ENCODE measurements around the gene ITGB8.
A peak's percentile ranks its signal among the peaks of the same experiment; 100 is the strongest.

ITGB8 gene

GRCh38 chr7:20417675-20418382 lies 87.1 kb downstream of the ITGB8 start:
- no peak for DNase-seq
- TF ChIP-seq GATA1 (IDR thresholded peaks at IDR 0.05; ENCODE audit: low read depth, low read length) (no peak), POLR2A (IDR thresholded peaks at IDR 0.05; ENCODE audit: low read length) (no peak)

- no peak for TF ChIP-seq POLR2A (IDR thresholded peaks at IDR 0.05; ENCODE audit: low read length)
- no peak for TF ChIP-seq GATA1 (IDR thresholded peaks at IDR 0.05; ENCODE audit: low read depth, low read length)
- DNase-seq: no peak
Measured at GRCh38 chr7:20424500-20424899, 93.8 kb downstream of the ITGB8 start.

GRCh38 chr7:20430664-20431063 lies 100.0 kb downstream of the ITGB8 start:
- no peak for TF ChIP-seq GATA1 (IDR thresholded peaks at IDR 0.05; ENCODE audit: low read depth, low read length)
- no peak for DNase-seq

- no peak for TF ChIP-seq POLR2A (IDR thresholded peaks at IDR 0.05; ENCODE audit: low read length)
- TF ChIP-seq GATA1 (IDR thresholded peaks at IDR 0.05; ENCODE audit: low read depth, low read length): no peak
- DNase-seq: no peak
Measured at GRCh38 chr7:20431146-20431545, 100.4 kb downstream of the ITGB8 start.

GRCh38 chr7:20432071-20432470 lies 101.4 kb downstream of the ITGB8 start:
- TF ChIP-seq POLR2A (IDR thresholded peaks at IDR 0.05; ENCODE audit: low read length) (no peak), GATA1 (IDR thresholded peaks at IDR 0.05; ENCODE audit: low read depth, low read length) (no peak)

GRCh38 chr7:20435305-20435704 lies 104.6 kb downstream of the ITGB8 start:
- TF ChIP-seq POLR2A (IDR thresholded peaks at IDR 0.05; ENCODE audit: low read length) (no peak), GATA1 (IDR thresholded peaks at IDR 0.05; ENCODE audit: low read depth, low read length) (no peak)
- no peak for DNase-seq

More at GRCh38 chr7:20432071-20432470, 101.4 kb downstream of the ITGB8 start:
- DNase-seq: peak in 1 of 2 experiments; percentile 7

GRCh38 chr7:20438248-20438647 lies 107.5 kb downstream of the ITGB8 start:
- no peak for TF ChIP-seq GATA1 (IDR thresholded peaks at IDR 0.05; ENCODE audit: low read depth, low read length)
- no peak for TF ChIP-seq POLR2A (IDR thresholded peaks at IDR 0.05; ENCODE audit: low read length)
- no peak for DNase-seq

GRCh38 chr7:20438694-20439376 lies 108.1 kb downstream of the ITGB8 start:
- TF ChIP-seq POLR2A (IDR thresholded peaks at IDR 0.05; ENCODE audit: low read length) (no peak), GATA1 (IDR thresholded peaks at IDR 0.05; ENCODE audit: low read depth, low read length) (no peak)
- DNase-seq: no peak

GRCh38 chr7:20439416-20440185 lies 108.9 kb downstream of the ITGB8 start:
- TF ChIP-seq GATA1 (IDR thresholded peaks at IDR 0.05; ENCODE audit: low read depth, low read length) (no peak), POLR2A (IDR thresholded peaks at IDR 0.05; ENCODE audit: low read length) (no peak)
- no peak for DNase-seq

- TF ChIP-seq POLR2A (IDR thresholded peaks at IDR 0.05; ENCODE audit: low read length) (no peak), GATA1 (IDR thresholded peaks at IDR 0.05; ENCODE audit: low read depth, low read length) (no peak)
- peak; percentile 58 to 76 for DNase-seq
Measured at GRCh38 chr7:20440472-20441105, 109.9 kb downstream of the ITGB8 start.

- TF ChIP-seq GATA1 (IDR thresholded peaks at IDR 0.05; ENCODE audit: low read depth, low read length): no peak
- no peak for TF ChIP-seq POLR2A (IDR thresholded peaks at IDR 0.05; ENCODE audit: low read length)
Measured at GRCh38 chr7:20441346-20441745, 110.6 kb downstream of the ITGB8 start.

GRCh38 chr7:20441991-20442441 lies 111.3 kb downstream of the ITGB8 start:
- no peak for TF ChIP-seq GATA1 (IDR thresholded peaks at IDR 0.05; ENCODE audit: low read depth, low read length)
- TF ChIP-seq POLR2A (IDR thresholded peaks at IDR 0.05; ENCODE audit: low read length): no peak
- DNase-seq: no peak

More at GRCh38 chr7:20441346-20441745, 110.6 kb downstream of the ITGB8 start:
- no peak for DNase-seq

- DNase-seq: no peak
- no peak for TF ChIP-seq POLR2A (IDR thresholded peaks at IDR 0.05; ENCODE audit: low read length)
- TF ChIP-seq GATA1 (IDR thresholded peaks at IDR 0.05; ENCODE audit: low read depth, low read length): no peak
Measured at GRCh38 chr7:20442951-20443350, 112.3 kb downstream of the ITGB8 start.
